Spleen (tissue), 7 donors: Measurements from ENCODE around the gene IGSF9.

Experiments used
- CTCF ChIP-seq, 11 experiments: fragments of 200-600 bp in 7 of 11; fragments of 450-650 bp in 4 of 11; sonication (generic) in 4 of 11; IDR thresholded peaks in 8 of 11; conservative IDR thresholded peaks in 3 of 11; 1 replicate in 7 of 11; 2 replicates in 4 of 11; pipeline versions ENCODE4 v1.4.0 to v1.8.0; 2016 to 2021; ENCODE audit warnings: antibody characterized with exemption in 11 of 11, inconsistent platforms in 4 of 11, mild to moderate bottlenecking in 1 of 11
- POLR2A ChIP-seq, 3 donors: fragments of 450-650 bp; IDR thresholded peaks; one replicate each; pipeline ENCODE4 v1.5.1; 2017; ENCODE audit warnings: antibody characterized with exemption in 3 of 3, mild to moderate bottlenecking in 1 of 3
- POLR2AphosphoS5 ChIP-seq, 3 donors: sonication (generic); formaldehyde crosslinking; IDR thresholded peaks; one replicate each; pipeline ENCODE4 v1.5.1; 2017; ENCODE audit warnings: antibody characterized with exemption in 3 of 3
- donor health status: DM: no; HTN: no; CAD: no; lungs with moderate emphysema.
- donor health status: DM: no; HTN: no; CAD: no.
- donor health status: DM: no; HTN: no; CAD: no.

GRCh38 chr1:159942632-159943277 lies 2.7 kb downstream of the IGSF9 start:
- no peak for TF ChIP-seq POLR2A (IDR thresholded peaks at IDR 0.05)
- no peak for TF ChIP-seq CTCF (IDR thresholded peaks at IDR 0.05 in 8 of 11, conservative IDR thresholded peaks at IDR 0.05 in 3 of 11)
- TF ChIP-seq POLR2AphosphoS5 (IDR thresholded peaks at IDR 0.05): no peak
